HG02884 (cell line): ENCODE measurements around the gene MAGI2.

ENCODE experiments used
- ATAC-seq: cut with Tn5 transposase; IDR thresholded peaks from one replicate; pipeline ENCODE4 v1.9.1; 2021; ENCODE audit warnings: mild to moderate bottlenecking, moderate library complexity; ENCODE audit not compliant: unreplicated experiment

The MAGI2 gene

DNA sequence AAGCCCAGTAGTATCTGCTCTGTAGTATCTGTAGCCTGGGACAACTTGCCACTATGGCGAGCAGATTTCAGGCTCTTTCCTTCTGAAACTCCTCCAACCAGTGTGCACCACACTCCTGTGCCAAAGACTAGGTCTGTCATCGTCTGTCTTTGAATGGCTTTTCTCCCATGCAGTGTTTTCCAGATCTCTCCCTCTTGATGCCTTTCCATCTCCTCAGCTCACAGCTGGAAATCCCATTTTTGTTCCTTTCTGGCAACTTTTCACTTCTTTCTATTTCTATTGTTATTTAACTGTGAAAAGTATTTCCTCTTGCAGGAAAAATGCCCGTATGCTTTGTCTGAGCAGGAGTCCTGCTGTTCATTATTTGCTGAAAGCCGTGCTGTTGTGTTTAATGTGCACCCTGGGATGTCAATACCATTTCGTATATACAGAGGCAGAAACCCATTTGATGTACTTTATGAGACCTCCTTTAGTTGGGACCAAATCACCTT lies 1281.2 kb downstream of the MAGI2 start:
- ATAC-seq = no peak

DNA sequence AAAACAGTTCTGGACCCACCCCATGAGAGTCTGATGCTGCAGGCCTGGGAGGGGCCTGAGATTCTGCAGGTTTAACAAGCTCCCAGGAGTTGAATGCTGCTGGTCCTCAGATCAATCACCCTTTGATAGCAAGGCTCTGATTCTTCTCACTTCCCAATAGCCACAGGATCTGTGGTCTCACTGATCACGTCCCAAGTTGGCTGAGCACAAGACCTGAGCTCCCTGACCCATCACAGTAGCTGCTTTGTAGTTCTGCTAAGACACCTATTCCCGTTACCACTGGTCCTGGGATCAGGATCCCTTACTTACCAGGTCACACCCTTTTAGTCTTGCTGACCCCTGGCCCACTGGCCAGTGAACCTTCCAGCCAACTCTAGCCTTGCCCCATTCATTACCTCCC lies 1282.1 kb downstream of the MAGI2 start:
- no peak for ATAC-seq

DNA sequence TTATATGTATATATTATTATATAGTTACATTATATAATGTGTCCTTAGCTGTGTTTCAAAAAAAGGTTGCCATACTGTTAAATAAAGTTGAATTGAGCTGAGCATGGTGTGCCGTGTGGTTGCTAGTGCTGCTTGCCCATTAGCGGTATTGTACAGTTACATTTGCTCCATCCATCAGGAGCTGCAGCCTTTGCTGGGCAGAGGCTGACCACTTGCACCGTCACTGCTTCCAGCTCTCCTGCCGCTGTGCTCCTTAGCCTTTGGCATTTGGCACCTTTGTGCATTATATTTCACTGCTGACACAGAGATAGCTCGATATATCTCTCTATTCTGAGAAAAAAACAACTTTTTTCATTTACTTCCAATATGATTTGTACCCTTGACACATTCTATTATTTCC lies 1282.7 kb downstream of the MAGI2 start:
- no peak for ATAC-seq

DNA sequence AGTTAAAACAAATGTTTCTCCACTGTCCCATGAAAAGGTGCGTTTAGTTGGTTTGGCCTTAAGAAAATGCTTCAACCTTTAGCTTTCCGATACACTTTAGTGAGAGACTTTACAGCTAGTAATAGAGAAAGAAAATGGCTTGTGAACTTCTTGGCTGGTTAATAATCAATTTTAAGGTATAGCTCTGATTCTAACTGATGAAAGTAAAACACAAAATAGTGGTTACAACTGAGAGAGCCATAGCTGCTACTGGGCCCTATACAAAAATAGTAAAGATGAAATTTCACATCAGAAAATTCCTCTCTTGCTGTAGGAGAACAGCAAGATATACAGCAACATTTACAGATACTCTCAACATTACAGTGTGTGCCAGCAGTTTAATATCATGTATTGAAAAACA lies 1283.5 kb downstream of the MAGI2 start:
- ATAC-seq = no peak

DNA sequence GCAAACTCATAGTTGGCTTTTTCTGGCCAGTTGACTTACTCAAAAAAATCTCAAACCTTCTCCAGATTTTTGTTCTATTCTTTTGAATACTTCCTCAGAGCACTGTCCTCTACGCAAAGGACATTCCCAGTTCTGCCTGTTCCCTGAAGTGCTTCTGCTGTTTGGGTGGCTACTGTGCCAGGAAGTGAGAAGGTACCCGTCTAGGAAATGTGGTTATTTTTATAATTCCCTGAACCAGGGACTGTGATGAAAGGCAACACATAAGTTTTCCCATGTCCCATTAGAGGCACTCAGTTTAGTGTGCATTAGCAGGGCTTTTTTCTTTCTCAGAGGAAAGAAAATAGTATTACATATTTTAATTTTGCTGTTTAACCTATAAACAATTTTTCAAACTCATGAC lies 1284.6 kb downstream of the MAGI2 start:
- no peak for ATAC-seq

DNA sequence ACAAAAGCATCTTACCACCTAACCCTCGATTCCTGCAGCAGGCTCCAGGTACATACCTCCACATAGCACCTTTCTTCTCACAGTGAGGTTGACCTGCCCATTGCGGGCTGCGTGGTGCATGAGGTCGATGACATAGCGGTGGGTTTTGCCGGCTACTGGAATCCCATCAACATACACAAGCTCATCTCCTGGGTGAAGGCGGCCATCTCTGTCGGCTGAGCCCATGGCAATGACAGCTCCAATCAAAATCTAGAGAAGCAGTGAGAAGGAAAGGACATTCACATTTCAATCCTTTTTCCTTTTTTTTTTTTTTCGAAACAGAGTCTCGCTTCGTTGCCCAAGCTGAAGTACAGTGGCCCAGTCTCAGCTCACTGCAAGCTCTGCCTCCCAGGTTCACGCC lies 1285.6 kb downstream of the MAGI2 start:
- no peak for ATAC-seq

DNA sequence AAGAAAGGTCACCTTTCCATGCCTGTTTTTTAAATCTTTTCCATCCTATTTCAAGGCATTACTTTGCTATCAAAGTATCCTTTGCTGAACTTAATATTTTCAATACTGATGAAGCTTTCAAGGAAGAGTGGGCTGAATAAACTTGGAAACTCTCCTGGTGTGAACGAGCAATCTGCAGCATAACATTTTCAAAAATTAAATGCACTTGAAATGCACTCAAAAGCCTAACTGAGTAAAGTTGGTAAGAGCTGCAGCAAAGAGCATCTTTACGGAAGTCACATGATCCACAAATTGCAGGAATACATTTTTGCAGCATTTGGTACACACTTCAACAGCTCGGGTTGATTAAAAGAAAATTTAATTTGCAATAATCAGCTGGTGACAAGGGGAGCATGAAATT lies 1287.6 kb downstream of the MAGI2 start:
- no peak for ATAC-seq

DNA sequence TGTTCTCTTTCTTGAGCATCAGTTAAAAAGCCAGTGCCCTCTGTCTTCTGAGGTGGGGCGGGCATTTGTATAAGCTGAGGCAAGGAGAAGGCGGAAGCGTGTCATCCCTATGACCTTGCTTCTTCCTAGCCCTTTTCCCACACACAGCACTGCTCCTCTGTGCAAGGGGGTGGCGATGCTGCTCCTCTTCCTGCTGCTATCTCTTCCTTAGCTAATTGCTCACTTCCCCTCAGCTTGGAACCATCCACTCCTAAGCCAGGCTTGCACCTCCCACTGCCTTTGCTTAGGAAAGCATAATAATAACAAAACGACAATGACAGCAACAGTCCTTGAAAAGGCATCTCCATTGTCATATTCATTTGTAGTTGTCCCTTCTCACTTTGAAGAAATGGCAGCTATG lies 1288.0 kb downstream of the MAGI2 start:
- ATAC-seq = no peak

DNA sequence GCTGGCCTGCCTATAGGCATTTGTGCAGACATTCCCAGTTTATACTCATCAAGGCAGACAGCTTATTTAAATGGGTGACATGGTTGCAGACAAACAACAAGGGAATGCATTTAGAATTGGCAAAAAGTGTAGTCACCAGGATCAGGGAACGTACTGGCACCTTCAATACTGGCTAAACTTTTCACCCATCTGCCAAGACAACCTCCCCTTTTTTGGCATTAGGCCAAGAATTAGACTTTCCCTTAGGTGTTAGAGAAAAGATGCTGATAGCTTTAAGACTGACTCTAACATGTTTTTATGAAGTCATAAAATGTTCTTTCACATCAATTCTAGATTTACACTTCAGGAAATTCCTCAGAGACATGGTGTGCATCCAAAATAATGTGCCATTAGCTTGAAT lies 1289.0 kb downstream of the MAGI2 start:
- no peak for ATAC-seq

DNA sequence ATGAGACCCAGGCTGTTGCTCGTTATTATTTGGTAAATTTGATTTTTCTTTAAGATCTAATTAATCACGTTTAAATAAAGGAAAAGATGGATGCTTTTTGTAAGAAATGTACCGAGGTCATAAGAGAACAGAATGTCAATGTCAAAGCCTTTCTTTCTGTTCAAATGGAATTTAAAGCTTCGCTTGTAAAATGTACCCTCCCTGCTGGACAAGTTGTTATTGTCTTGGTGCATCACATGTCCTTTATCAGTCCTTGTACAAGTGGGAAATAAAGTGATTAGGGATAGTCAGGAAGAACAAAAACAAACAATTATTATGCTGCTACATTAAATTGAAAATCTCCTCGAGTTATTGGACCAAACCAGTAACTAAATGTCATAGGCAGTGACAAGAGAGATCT lies 1291.7 kb downstream of the MAGI2 start:
- ATAC-seq = no peak

DNA sequence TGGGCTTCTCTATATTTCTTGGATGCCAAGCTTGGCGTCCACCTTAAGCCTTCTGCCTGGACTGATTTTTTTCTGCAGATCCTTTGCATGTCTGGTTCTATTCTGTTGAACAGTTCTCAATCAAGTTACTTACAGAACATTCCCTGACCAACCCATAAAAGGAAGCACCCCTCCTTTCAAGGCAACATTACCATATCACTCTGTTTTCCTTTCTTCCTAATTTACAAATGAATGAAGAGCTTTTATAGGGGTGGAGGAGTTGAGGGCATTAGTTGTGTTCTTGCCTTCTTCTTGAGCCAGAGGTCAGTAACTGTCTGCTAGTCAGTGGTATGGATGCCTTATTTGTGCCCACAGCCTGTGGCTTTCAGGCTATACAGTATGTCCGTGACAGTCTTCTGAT lies 1293.9 kb downstream of the MAGI2 start:
- ATAC-seq = no peak

DNA sequence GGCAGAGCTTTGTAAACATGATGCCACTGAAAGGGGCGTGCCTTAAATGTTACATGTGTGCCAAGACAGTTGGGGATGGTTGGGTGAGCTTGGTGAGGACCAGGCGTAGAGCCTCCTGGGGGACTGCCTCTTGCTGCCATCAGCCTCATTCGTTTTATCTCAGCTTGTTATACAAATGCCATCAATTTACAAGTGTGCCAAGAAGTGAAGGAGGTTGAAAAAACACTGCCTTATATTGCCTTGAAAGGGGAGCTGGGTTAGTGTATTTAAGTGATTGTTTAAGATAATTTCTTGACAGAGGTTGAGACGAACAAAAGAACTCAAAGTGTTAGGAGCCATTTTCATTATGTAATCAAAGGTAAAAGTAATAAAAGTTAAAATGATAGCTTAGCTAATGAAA lies 1300.2 kb downstream of the MAGI2 start:
- no peak for ATAC-seq

DNA sequence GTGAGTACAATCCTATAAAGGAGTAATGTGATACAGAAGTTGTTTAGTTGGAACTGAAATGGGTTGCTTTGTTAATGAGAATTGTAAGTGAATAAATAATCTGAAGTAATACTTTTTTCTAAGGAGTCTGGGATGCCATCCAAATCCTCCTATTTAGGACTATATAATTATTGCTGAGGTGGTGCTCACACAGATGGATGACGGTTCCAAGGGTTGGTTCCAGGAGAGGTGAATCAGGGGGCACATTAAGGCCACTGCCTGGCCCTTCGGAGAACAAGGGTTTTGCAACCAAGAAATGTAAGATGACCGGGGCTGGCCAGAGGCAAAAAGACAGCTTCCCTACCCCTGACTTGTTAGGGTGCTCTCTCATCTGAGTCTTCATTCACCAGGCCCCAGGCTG lies 1302.2 kb downstream of the MAGI2 start:
- ATAC-seq = no peak

DNA sequence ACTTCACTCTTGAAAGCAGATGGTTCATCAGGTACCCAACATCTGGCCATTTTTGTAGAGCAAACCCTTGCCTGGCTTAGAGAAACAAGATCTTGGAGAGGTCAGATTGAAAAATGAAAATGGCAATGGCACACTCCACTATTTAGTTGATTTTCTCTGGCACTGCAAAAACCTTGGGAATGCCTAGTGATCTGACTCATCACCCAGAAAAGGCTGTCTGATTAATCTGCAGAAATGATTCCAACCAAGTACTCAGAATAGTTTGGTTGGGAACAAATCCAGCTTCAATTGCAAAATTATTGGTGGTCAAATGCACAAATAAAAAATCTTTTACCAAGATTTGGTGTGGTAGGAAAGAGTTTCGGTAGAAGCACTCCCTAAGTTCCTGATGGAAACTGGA lies 1303.7 kb downstream of the MAGI2 start:
- no peak for ATAC-seq

DNA sequence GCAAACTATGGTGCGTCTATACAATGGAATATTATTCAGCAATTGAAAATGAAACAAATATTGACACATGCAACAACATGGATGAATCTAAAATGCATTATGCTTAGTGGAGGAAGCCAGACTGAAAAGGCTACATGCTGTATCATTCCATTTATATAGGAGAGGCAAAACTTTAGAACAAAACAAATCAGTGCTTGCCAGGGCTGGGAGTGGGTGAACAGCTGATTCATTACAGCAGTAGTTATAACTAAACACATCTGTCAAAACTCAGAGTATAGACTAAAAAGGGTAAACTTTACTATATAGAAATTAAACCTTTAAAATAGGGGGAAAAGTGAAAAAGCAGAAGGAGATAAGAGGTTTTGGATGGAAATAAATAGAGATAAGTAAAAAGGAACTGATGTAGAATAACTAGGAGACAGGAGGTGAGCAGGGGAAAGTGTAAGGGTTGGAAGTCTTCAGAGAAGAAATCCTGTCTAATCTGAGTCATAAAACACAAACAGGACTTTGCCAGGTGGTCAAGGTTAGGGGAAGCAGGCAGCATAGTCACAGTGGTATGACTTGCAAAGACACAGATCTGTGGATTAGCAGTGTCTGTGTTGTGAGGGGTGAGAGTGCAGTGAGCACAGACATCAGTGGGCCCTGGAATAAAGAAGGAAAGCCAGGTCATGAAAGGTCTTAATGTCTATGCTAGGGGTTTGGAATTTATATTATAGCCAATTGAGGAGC lies 1305.1 kb downstream of the MAGI2 start:
- ATAC-seq = no peak

DNA sequence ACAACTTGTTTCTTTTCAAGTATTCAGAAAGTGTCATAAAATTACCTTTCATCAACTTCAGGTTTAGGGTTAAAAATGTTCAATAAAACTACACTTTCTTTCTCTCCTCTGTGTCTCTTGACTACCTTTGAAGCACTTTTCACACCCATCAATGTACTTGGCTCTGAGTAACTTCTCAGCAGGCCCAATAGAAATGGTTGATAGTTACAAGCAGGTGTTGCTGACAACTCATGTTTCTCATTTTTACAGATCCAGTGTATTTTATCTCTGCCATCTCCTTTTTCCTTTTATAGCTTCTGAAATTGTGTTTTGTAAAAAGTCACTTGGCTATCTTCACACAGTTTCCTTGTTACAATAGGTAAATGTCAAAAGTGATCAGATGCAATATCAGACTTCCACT lies 1306.9 kb downstream of the MAGI2 start:
- no peak for ATAC-seq

DNA sequence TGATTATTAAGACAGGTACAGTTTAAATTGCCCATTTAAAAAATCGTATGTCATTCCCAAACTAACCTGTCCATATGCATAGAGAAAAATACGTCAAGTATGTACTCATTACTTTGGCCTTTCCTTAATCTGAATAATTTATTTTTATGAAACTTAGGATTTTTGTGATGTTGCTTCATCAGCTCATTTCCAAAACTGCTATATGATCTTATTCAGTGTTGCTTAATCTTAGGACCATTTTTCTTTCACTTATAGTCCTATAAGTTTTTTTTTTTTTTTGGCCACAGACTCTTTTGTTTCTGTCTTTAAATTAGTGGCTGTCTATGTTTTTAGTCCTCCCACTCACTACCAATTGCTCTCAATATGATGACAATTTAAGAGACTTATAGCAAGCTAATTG lies 1309.8 kb downstream of the MAGI2 start:
- ATAC-seq = no peak

DNA sequence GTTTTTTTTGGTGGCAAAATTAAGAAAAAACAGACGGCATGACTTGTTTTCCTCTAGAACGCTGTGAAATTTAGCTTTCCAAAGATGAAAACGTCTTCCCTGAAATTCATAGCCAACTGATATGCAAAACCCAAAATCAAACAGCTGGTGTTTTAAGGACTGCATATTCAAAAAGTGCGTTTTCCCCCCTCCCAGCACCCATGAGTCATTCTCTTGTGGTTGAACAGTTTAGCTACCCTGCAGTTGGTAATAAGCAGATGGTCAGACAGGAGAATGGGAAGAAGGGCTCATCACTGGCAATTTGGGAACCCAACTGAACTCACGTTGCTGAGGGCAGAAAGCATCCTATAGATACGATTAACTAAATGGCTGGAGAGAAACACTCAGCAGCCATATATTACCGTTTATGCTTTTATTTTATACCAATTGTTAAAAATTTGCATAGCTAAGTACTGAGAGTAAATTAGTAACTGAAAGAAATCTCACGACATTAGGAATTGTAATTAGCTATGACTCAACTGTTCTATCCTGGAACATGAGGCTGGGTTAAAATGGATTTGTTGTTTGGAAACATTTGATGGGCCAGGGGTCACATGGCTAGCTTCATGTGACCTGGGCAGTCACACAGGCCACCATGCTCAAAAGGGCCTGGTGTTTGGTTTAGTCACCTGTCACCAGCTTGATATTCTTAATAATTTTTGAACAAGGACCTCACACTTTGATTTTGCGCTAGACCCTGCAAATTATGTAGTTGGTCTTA lies 1311.8 kb downstream of the MAGI2 start:
- ATAC-seq = no peak

DNA sequence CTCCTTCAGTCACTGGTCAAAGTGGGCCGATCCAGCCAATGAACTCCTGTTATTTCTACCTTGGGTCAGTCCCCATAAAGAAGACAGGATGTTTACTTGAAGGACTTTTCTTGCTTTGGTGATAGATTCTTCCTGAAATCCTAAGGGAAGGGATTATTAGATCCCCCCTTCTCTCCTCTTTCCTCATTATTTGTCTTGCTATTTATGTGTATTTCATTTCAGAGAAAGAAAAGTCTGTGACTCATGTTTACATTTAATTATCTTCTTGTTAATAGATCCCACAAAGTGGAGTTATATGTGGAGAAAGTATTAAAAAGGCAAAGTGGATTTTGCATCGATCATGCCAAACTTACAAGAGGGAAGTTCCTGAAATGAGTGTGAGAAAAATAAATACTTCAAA lies 1313.4 kb downstream of the MAGI2 start:
- no peak for ATAC-seq

DNA sequence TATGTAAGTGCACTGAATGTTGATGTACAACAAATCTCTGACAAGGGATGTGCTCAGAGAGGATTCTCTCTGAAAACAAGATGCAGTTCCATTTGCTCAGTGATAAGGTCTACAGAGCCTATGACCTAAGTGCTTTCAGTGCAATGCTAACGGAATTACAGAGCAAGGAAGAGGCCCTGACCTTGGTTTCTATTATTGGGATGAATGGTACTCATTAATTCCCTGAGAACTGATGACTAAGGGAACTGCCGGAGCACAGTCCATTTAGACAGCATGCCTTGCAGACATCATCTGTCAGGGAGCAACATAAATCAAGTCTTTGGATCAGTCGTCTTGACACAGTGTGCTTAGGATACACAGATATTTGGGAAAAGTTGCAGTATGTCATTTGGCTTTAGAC lies 1314.1 kb downstream of the MAGI2 start:
- ATAC-seq = no peak

DNA sequence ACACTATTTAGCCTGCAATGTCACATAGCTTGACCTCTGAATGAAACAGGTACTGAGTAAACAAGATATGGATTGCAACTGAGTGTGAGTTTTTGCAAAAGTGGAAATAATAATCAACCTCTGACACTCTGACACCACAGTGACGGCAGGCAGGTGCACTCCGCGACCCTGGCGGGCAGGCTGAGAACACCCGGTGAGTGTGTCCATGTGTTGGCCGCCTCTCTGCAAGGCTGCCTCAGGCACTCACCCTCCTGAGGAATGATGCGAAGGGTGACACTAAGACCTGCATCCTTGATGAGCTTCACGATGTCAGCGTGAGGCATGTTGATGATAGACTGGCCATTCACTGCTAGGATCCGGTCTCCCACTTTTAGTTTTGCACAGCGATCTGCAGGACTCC lies 1318.7 kb downstream of the MAGI2 start:
- ATAC-seq = no peak

DNA sequence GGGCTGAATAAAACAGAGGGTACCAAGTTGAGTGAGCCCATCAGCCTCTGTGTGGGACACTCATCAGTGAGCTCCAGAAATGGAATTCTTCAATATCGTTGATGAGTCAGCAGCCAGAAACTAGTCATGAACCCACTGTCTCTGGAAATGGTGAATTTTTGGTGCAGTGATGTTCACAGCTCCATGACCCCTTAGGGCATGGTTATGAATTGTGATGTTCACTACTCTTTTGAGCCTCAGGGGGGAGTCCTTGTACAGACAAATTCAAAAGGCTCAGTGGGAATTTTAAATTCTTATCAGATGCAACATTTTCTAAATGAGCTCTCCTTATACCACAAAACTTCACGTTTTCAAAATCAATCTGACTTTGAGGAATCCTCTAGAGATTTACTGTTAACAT lies 1319.2 kb downstream of the MAGI2 start:
- no peak for ATAC-seq
